ACHN (cell line): ENCODE results near the gene RGS14.
"Not testable (repeated sequence)": the region's sequence is repeated elsewhere in the genome, so short reads cannot be mapped to it uniquely, and the experiment has no call there.

Experiments used
- DNase-seq: peaks from one replicate; pipeline ENCODE4 v3.0.0-alpha.2; 2015
- in situ Hi-C: cut with HindIII; loops from 2 replicates; pipeline ENCODE4 v1.10.0; 2017; ENCODE audit warnings: low sequenced_read_pairs, low pct_ligation_motif_present, low pct_unique_long_range_greater_than_20kb

The RGS14 gene

DNA sequence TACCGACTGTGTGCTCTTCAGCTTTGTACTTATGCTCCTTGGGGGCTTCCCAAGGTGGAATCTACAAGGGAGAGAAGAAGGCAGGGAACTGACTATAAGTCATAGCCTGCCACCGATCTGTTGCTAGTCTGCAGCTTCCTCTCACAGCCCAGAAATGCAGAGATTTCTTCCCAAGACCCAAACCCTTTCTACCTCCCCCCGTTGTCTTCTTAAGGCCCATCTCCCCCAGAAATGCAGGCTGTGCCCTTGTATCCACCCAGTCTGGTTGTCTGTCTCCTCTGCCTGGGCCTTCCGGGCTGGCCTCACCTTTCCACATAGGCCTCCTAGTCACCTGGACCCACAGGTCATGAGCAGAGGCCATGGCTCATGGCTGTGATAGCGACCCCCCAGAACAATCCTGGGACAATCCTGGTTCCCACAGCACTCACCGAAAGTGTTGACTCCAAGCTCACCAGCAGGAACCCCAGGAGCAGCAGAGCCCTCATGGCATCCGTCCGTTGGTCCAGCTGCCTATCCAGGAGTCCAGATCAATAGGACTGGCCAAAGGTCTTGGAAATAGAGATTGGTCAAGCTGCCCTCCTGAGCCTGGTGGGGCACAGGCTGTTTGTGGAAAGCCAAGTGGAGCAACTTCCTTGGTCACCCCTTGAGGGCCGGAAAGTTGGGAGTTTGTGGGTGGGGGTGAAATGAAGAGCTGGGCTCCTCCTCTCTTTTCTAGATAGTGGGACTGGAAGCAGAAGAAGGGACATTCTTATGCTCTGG, 51.5 kb downstream of the RGS14 start, which contains the start of gene F12:
TSS of gene F12 (minus strand) at position 522 of the 759 bp plus-strand sequence. CDS start at position 485, 37 bp downstream.
- in situ Hi-C loops, result no loop called here
- no peak for DNase-seq

DNA sequence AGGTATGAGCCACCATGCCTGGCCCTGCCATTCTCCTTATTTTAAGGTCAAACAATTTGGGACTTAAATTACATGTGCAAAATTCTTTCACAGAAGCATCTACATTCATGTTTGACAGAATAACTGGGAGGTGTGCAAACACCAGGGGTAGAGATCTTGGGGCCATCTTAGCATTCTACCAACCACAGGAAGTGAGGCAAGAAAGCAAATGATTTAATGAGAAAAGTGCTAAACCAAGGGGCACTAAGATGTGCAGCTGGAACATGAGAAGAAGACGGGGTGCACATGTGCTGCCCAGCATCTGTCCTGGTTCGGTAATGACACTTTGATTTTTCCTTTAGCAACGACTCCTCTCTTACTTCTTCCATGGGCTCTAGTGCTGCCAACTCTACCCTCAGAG, 52.9 kb downstream of the RGS14 start:
- in situ Hi-C loops, result no loop called here
- DNase-seq, result no peak

DNA sequence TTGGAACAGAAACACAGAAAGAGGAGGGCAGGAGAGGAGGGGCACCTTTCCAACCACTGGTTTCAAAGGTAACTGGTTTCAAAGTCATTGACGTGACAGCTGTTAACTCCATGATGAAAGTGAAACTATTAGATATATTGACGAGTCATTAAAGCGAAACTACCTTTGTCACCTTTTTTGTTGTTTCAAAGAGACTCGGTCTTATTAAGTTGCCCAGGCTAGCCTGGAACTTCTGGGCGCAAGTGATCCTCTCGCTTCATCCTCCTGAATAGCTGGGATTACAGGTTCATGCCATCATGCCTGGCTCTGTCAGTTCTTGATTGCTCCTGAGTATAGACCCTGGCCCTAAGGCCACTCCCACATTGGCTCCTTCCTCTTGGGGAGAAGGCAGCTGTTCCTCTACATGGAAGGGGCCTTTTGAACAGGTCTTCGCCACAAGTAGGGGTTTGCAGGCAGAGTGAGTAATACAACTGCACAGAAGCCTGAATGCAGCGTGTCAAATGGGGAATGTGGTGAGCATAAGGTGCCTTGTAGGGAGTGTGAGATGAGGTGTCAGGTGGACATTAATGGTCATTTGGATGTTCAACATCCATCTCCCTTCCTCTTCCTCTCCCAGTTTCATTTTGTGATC, 55.0 kb downstream of the RGS14 start:
- in situ Hi-C loops, result no loop called here
- DNase-seq, result no peak

DNA sequence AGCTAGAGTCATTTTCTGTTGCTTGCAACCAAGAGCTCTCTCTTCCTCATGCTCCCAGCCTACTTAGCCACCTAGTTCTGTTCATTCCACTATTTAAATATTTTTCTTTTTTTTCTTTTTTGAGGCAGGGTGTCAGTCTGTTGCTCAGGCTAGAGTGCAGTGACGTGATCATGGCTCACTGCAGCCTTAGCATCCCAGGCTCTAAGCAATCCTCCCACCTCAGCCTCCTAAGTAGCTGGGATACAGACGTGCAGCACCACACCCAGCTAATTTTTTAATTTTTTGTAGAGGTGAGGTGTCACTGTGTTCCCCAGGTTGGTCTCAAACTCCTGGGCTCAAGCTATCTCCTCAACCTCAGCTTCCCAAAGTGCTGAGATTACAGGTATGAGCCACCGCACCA, 56.8 kb downstream of the RGS14 start:
- no peak for DNase-seq
- in situ Hi-C loops, result no loop called here

DNA sequence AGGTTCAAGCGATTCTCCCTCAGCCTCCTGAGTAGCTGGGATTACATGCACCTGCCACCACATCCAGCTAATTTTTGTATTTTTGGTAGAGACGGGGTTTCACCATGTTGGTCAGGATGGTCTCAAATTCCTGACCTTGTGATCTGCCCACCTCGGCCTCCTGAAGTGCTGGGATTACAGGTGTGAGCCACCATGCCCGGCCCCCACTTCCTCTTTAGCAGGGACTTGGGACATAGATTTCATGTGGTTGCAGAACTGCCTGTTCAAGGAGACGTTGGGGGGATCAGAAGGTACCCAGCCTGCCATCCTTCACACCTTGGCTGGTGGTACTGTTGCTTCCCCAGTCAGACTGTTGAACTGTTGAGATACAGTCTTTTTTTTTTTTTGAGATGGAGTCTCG, 59.4 kb downstream of the RGS14 start:
- in situ Hi-C loops, DNase-seq: not testable (repeated sequence)

DNA sequence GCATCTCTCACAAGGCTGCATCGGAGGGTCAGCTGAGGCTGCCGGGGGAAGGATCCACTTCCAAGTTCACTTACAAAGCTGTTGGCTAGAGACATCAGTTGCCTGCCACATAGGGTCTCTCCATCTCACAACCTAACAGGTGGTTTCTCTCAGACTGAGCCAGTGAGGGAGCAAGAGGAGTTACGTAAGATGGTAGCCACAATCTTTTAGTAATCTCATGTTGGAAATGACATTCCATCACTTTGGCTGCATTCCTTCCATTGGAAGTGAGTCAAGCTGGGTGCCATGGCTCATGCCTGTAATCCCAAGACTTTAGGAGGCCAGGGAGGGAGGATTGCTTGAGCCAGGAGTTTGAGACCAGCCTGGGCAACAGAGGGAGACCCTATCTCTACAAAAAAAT, 61.3 kb downstream of the RGS14 start:
- in situ Hi-C loops, result no loop called here
- DNase-seq, result no peak

DNA sequence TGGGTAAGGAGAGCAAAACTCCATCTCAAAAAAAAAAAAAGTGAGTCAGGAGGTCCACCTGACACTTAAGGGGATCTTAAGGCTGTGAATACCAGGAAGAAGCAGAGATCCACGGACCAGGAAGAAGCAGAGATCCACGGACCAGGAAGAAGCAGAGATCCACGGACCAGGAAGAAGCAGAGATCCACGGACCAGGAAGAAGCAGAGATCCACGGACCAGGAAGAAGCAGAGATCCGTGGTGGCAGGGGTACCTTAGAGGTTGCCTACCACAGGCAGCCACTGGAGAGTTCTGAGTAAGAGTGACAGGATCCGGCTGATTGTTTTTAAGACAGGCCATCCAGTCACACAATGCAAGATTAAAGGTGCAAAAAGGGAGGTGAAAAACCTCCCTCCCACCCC, 62.7 kb downstream of the RGS14 start:
- DNase-seq, in situ Hi-C loops: not testable (repeated sequence)

DNA sequence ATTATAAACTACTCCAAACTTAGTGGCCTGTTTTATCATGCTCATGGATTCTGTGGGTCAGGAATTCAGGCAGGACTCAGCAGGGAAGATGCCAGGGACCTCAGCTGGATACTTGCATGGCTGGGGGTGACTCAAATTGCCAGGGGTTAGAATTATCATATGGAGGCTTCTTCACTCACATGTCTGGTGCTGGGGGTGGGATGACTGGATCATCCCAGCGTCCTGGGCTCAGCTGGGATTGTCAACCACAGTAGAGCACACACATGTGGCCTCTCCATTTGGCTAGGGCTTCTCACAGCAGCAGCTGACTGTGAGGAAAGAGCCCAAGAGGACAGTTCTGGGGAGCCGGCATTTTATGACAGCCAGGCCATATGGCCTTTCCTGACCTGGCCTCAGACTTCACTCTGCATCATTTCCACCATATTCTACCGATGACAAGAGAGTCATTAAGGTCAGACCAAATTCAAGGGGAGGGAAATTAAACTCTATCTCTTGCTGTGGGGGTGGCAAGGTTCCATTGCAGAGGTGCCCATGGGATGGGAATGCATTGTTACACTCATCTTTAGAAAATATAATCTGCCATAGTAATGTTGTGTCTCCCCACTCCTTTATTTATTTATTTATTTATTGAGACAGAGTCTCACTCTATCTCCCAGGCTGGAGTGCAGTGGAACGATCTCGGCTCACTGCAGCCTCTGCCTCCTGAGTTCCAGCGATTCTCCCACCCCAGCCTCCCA, 63.5 kb downstream of the RGS14 start:
- no peak for DNase-seq
- in situ Hi-C loops, result no loop called here
